Breast epithelium (tissue), 3 donors: ENCODE measurements around the gene HTR6.

ENCODE experiments used
- CTCF ChIP-seq, 3 donors: fragments of 450-650 bp; IDR thresholded peaks; one replicate each; pipeline ENCODE4 v1.5.1; 2016 to 2017; ENCODE audit warnings: antibody characterized with exemption in 3 of 3, mild to moderate bottlenecking in 3 of 3, moderate library complexity in 3 of 3
- POLR2AphosphoS5 ChIP-seq, 3 donors: sonication (generic); formaldehyde crosslinking; IDR thresholded peaks; one replicate each; pipeline ENCODE4 v1.6.1; 2017; ENCODE audit warnings: antibody characterized with exemption in 3 of 3

GRCh38 chr1:19689856-19690255 lies 25.2 kb downstream of the HTR6 start:
- no peak for TF ChIP-seq CTCF (IDR thresholded peaks at IDR 0.05)
- TF ChIP-seq POLR2AphosphoS5 (IDR thresholded peaks at IDR 0.05): no peak
